ENCODE measurements around the gene THRSP.
"Not testable (repeated sequence)": the region's sequence is repeated elsewhere in the genome, so short reads cannot be mapped to it uniquely, and the experiment has no call there.

THRSP gene

GRCh38 chr11:78066471-78066870 lies 2.8 kb downstream of the THRSP start:
- DNase-seq (ENCODE audit: low spot score) = no peak

- no peak for DNase-seq (ENCODE audit: low spot score)
Observed at GRCh38 chr11:78067704-78068103, 4.0 kb downstream of the THRSP start.

- no peak for DNase-seq (ENCODE audit: low spot score)
Observed at GRCh38 chr11:78069465-78069864, 5.8 kb downstream of the THRSP start.

GRCh38 chr11:78070621-78071020 lies 7.0 kb downstream of the THRSP start:
- no peak for DNase-seq (ENCODE audit: low spot score)

GRCh38 chr11:78071717-78072116 lies 8.1 kb downstream of the THRSP start:
- DNase-seq (ENCODE audit: low spot score) = no peak

- no peak for DNase-seq (ENCODE audit: low spot score)
Observed at GRCh38 chr11:78072455-78072854, 8.8 kb downstream of the THRSP start.

GRCh38 chr11:78074756-78075155 lies 11.1 kb downstream of the THRSP start:
- DNase-seq (ENCODE audit: low spot score) = no peak

- DNase-seq (ENCODE audit: low spot score) = no peak
Observed at GRCh38 chr11:78076733-78077403, 13.2 kb downstream of the THRSP start.

GRCh38 chr11:78077592-78077991 lies 13.9 kb downstream of the THRSP start:
- DNase-seq (ENCODE audit: low spot score) = not testable (repeated sequence)

GRCh38 chr11:78078218-78079167 lies 14.8 kb downstream of the THRSP start:
- DNase-seq (ENCODE audit: low spot score) = no peak

- DNase-seq (ENCODE audit: low spot score) = peak; percentile 82
Observed at GRCh38 chr11:78079232-78080083, 15.8 kb downstream of the THRSP start, which contains the start of gene NDUFC2. TSS of gene NDUFC2 (minus strand) at chr11:78079862. CDS start at chr11:78079744, 118 bp downstream.

GRCh38 chr11:78080084-78080817 lies 16.6 kb downstream of the THRSP start:
- no peak for DNase-seq (ENCODE audit: low spot score)

GRCh38 chr11:78080818-78081495 lies 17.3 kb downstream of the THRSP start:
- DNase-seq (ENCODE audit: low spot score) = no peak

- no peak for DNase-seq (ENCODE audit: low spot score)
Observed at GRCh38 chr11:78081583-78081982, 17.9 kb downstream of the THRSP start.

GRCh38 chr11:78082146-78082545 lies 18.5 kb downstream of the THRSP start:
- no peak for DNase-seq (ENCODE audit: low spot score)

- DNase-seq (ENCODE audit: low spot score) = no peak
Observed at GRCh38 chr11:78083021-78083420, 19.4 kb downstream of the THRSP start.

GRCh38 chr11:78084506-78084905 lies 20.8 kb downstream of the THRSP start:
- DNase-seq (ENCODE audit: low spot score) = not testable (repeated sequence)

- DNase-seq (ENCODE audit: low spot score) = no peak
Observed at GRCh38 chr11:78085972-78086371, 22.3 kb downstream of the THRSP start.

- DNase-seq (ENCODE audit: low spot score) = not testable (repeated sequence)
Observed at GRCh38 chr11:78086521-78087074, 22.9 kb downstream of the THRSP start.

GRCh38 chr11:78094250-78094649 lies 30.6 kb downstream of the THRSP start:
- DNase-seq (ENCODE audit: low spot score) = no peak

Measured in LoVo (cell line).